T-helper 22 cell (primary cell): ENCODE measurements around the gene ALDH1L1.

Experiments
- DNase-seq: peaks from one replicate; pipeline ENCODE4 v3.0.0-alpha.2; 2020; ENCODE audit warnings: low read depth

ALDH1L1 gene

GRCh38 chr3:126154391-126155279 is 25.8 kb downstream of the ALDH1L1 start:
- DNase-seq: no peak

- no peak for DNase-seq
Observed at GRCh38 chr3:126153695-126154360, 26.6 kb downstream of the ALDH1L1 start.

DNA sequence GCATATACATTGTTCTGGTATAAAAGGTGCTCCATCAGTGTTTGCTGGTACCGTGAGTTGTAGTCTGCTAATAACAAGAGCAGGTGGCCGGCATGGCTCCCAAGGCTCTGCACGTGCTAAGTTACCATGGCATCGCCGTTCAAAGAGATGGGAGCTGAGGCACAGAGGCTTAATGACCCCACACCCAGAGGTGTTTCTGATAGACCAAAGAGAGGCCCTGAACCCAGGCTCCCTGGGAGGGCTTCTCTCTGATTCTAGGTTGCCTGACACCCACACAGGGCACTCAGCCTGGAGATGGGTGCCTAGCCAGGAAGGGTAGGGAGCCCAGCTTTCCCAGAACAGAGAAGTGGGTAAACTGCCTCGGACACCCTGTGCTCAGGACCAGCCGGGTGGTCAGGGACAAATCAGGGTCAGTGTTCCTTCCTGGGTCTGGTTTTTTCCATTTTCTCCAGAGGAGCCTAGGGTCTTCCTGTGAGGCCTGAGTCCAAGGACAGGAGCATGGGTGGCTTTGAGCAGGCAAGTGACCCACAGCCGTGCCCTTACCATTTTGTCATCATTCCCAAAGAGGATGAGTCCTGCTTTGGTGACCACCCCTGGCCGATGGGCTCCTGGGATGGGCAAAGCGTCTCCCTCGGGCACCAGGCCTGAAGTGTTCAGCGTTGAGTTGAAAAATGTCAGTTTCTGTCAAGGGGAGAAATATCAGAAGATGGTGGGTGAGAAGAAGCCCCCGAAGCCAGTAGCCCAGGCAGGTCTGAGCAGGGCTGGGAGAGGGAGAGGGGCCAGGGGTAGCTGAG is 27.3 kb downstream of the ALDH1L1 start:
- no peak for DNase-seq

GRCh38 chr3:126152458-126152857 is 27.9 kb downstream of the ALDH1L1 start:
- no peak for DNase-seq

DNA sequence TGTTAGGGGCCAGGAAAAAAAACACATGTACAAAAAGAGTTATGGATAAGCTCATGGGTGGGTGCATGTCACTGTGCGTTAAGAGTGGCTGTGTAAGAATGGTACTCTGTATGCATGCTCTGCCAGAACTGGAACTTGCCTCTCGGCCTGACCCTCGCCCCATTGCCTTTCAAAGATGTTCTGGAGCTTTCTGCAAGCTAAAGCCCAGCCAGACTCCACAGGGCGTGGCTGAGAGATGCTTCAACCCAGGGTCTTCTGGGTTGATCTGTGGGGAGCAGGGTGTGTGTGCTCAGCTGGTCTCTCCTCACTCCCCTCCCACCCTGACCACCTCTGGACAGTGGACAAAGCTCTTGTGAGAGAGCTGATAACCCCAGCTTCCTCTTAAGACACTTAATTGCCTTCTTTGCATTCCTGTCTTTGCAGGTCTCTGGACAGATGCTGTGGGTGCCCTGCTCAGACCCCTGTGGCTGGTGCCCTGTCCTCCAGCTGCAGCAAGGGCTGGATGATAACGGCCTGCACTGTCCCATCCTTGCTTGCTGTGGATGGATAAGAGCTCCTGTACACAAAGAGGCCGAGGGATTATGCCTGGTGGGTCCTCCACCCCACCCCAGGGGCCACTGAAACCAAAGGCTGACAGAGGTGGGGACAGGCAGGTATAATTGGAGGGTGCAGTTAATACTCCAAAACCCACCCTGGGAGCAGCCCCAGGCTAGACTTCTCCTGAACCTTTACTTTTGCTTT is 28.7 kb downstream of the ALDH1L1 start:
- DNase-seq: no peak

DNA sequence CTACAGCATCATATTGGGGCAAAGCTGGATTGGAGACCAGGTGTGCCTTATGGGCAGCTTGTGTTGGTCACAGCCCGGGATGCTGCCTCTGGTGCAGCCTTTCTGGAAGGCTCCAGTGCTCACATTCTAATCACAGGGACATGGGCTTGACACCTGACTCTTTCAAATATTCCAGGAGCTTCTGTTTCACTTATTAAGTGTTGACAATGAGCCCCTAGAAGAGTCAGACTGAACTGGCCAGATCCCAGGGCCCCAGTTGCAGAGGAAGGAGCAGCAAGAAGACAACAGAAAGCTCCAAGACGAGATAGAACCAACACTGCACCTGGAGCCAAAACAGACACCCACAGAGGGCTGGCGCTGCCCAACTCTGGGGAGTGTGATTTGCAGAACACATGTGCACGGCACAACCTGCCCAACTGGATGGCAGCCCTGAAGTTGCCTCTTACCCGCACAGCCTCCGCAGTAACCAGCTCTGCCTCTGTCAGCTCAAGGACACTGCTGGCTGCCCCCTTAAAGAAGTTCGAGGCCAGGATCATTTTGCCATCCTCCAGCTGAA is 30.3 kb downstream of the ALDH1L1 start:
- no peak for DNase-seq

DNA sequence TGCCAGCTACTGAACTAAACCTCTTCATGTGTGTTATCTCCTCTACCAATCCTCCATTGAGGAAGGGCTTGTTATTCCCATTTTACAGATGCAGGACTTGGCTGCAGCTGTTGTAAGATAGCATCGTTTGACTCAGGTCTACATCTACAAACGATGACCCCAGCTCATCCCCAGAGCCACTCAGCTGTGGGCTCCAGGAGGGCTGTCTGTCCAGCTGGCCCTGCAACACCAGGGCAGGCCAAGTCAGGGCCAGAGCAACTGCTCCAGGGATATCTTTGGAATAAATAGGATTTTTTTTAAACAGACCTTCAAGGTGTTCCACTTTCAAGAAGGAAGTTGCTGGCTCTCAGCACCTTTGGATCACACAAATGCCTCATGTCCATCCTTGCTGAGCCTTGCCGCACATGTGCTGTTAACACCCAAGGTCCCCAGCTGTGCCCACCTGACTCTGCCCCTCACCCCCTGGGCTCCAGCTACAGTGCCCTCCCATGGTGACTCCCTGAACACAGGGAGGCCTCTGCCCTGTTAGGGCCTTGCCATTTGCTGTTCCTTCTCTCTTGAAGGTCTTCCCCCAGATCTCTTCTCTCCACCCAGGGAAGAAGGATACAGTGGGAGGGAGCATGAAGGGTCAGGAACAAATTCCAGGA is 31.0 kb downstream of the ALDH1L1 start:
- no peak for DNase-seq

GRCh38 chr3:126147932-126148683 is 32.3 kb downstream of the ALDH1L1 start:
- no peak for DNase-seq

DNA sequence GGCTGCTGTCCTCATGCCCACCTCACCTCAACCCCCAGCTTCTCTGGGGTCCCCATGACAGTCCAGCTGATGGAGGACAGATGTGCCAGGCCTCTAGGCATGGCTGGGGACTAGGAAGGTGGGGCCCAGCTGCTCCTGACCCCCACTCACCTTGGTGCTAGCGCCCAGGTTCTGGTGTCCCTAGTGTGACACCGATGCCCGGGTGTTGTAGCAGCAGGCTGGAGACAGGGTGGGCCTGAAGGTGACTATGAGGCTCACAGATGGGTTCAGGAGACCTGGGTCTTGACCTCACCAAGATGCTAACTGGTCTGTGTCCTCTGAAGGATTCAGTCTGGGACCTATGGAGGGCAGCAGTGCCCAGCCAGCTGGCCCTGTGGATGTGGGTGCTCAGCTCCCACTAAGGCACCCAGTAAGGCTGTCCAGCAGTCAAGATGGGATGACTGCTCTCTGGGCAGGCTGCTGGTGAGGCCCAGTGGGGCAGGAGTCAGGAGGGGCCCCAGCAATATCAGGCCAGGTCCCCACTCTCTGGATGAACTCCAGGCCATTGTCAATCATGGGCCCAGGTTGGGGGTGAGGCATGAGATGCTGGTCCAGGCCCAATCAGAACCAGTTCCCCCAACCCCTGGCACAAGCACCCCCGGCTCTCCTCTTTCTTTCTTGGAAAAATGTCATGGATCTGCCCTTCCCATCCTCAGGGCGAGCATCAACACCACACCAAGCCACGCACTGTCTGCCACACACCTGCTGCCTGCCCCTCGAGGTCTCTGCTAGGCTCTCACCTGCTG is 33.0 kb downstream of the ALDH1L1 start:
- DNase-seq: no peak

DNA sequence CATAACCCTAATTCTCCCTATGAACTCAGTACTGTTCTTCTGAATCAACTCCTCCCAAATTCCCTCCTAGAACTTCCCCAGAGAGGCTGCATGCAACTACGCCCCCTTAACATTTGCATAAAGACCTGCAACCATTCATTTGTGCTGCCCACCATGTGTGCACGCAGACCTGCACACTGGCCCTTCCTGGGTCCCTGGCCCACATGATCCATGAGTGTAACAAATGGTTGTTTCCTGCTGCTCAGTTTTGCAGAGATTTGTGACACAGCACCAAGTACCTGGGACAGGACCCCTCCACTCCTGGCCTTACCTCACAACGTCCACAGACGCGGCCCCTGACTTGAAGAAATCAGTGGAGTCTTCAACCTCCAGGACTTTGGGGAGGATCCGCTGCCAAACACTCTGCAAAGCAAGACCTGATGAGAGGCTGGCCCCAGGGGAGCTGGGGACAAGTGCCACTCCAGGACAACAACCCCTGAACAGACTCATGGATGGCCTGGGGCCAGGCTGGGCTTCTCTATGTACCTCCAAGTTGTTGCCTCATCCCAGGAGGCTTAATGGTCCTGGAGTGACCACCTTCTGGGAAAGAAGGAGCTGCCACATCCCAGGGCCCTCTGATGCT is 33.8 kb downstream of the ALDH1L1 start:
- no peak for DNase-seq

DNA sequence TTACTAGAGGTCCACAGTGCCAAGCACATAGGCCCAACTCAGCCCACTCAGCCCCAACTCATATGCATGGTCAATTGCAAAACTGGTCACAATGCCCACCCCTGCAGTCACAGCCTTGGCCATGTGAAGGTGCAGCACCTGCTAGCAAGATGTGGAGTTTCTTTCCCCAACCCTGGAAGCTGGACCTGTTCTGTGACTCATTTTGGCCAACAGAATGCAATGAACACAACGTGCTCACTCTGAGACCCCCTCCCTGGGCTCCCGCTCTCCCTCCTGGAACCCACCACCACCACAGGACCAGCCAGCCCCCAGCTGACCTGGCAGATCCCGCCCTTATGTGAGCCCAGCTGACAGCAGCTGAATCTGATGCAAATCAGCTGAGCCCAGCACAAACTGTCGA is 34.4 kb downstream of the ALDH1L1 start:
- no peak for DNase-seq

GRCh38 chr3:126142652-126143051 is 37.7 kb downstream of the ALDH1L1 start:
- no peak for DNase-seq

DNA sequence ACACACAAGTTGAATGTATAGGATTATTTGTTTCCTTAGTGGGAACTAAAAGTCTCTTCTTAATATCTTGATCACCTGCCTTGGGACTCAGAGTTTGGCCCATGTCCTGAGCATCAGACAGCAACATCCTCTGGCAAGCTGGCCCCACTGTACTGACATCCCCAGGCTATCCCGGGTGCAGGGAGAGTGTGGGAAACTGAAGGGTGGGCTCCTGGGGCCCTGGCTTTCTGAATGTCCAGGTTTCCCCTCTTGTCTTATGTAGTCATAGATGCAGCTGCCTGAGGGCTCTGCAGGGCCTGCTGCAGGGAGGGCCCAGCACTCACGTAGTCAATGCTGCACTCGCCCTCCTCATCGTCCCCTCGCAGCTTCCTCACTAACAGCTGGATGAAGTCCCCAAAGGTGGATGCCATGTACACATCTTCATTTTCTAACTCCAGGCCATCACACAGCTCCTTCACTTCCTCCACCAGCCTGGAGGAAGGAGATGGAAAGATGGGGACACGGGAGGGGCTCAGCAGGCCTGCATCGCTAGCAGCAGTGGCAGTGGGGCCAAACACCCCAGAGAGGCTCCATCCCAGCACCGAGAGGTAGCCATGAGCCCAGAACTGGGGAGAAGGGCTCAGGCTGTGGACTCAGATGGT is 42.8 kb downstream of the ALDH1L1 start:
- DNase-seq: no peak

- DNase-seq: no peak
Observed at GRCh38 chr3:126136428-126137220, 43.8 kb downstream of the ALDH1L1 start.

- DNase-seq: no peak
Observed at GRCh38 chr3:126135406-126136076, 44.8 kb downstream of the ALDH1L1 start.

DNA sequence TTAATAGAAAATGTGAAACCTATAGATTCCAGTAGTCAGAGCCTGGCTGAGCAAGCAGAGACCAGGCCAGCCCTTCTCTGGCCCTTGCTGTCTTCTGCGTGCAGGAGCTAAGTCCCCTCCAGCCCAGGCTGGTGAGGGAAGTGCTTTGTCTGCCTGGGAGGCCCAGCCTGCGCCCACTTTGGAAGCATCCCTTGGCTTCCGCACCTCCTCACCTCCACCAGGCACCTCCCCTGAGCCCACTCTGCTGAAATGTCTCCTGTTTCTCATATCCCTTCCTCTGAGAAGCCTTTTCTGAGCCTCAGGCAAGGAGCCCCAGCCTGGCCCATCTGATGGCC is 45.3 kb downstream of the ALDH1L1 start:
- no peak for DNase-seq

DNA sequence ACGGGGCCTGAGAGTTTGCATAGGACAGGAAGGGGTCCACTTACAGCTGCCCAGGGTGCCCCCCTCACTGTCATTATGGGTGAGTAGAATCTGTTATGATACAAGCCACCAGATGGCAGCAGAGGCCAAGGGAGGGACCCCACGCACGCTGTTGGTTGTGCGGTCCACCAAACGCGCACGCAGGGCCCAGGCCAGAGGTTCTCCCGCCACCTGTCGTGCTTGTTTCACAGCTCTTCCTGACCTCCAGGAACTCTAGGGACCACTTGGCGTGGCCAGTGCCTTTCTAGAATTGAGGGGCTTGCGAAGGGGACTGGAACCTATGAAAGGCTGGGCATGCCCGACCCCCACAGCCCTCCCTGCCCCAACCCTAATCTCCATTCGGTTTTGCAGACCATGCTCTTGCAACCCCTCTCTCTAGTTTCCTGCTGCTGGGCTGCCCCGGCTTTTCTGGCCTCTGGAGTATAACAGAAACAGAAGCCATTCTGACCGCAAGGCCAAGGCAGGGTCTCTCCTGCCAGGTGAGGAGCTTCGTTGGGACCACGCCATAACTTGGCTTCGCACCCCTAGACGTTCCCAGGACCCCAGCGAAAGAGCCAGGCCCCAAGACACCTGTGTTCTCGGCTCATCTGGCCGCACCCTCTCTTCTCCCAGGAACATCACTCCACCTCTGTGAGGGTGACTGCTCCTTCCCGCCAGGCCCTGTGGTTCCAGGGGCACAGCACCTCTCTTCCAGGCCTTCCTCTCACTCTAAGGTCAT is 46.0 kb downstream of the ALDH1L1 start:
- no peak for DNase-seq
